HepG2 (cell line): ENCODE results near the gene SPRYD3. TPM values are rescaled to one million over a fixed set of nuclear protein-coding genes. Genes with fewer than 3 reads are reported as not detected.
A peak's percentile ranks its signal among the peaks of the same experiment; 100 is the strongest.

Experiments used
- BRCA1 ChIP-seq: sonication (generic); formaldehyde crosslinking; IDR thresholded peaks from 2 replicates; pipeline ENCODE4 v1.4.0; 2020; ENCODE audit warnings: missing genetic modification reagents
- EHMT2 ChIP-seq: fragments of 200-600 bp; sonication (generic); IDR thresholded peaks from 2 replicates; pipeline ENCODE4 v1.7.0; 2017; ENCODE audit warnings: antibody characterized with exemption, low read depth, low read length, borderline replicate concordance
- FOSL1 ChIP-seq: sonication (generic); formaldehyde crosslinking; IDR thresholded peaks from 2 replicates; pipeline ENCODE4 v1.9.0; 2021; ENCODE audit warnings: missing genetic modification reagents, borderline replicate concordance
- JARID2 ChIP-seq: sonication (generic); formaldehyde crosslinking; IDR thresholded peaks from 2 replicates; pipeline ENCODE4 v1.8.1; 2023; ENCODE audit warnings: missing genetic modification reagents, inconsistent platforms; ENCODE audit not compliant: insufficient replicate concordance
- KAT8 ChIP-seq: IDR thresholded peaks from 2 replicates; pipeline ENCODE4 v1.6.1; 2016; ENCODE audit warnings: missing genetic modification reagents, missing compliant biosample characterization
- KLF16 ChIP-seq, 2 experiments: sonication (generic) in 1 of 2; formaldehyde crosslinking in 1 of 2; IDR thresholded peaks; 2 replicates each; pipeline versions ENCODE4 v1.6.1 to v1.8.0; 2016 to 2023; ENCODE audit warnings: missing genetic modification reagents in 2 of 2, missing compliant biosample characterization in 1 of 2
- KMT2B ChIP-seq: IDR thresholded peaks from 2 replicates; pipeline ENCODE4 v1.6.1; 2016; ENCODE audit warnings: missing genetic modification reagents, missing compliant biosample characterization
- MBD4 ChIP-seq: IDR thresholded peaks from 2 replicates; pipeline ENCODE4 v1.6.1; 2012; ENCODE audit warnings: low read length, inconsistent platforms, borderline replicate concordance
- PHF5A ChIP-seq: IDR thresholded peaks from one replicate; pipeline ENCODE4 v1.6.1; 2018; ENCODE audit warnings: low read depth, missing genetic modification reagents; ENCODE audit not compliant: unreplicated experiment
- RBM22 ChIP-seq: fragments of 200-400 bp; formaldehyde crosslinking; optimal IDR thresholded peaks from 2 replicates; pipeline ENCODE3; 2017; ENCODE audit warnings: mild to moderate bottlenecking, low read length, moderate library complexity
- SALL1 ChIP-seq: sonication (generic); formaldehyde crosslinking; IDR thresholded peaks from 2 replicates; pipeline ENCODE4 v1.8.0; 2022; ENCODE audit warnings: mild to moderate bottlenecking, missing genetic modification reagents
- ZNF12 ChIP-seq: sonication (generic); formaldehyde crosslinking; IDR thresholded peaks from 2 replicates; pipeline ENCODE4 v1.5.0; 2020; ENCODE audit warnings: missing genetic modification reagents
- ZNF343 ChIP-seq: sonication (generic); formaldehyde crosslinking; IDR thresholded peaks from 2 replicates; pipeline ENCODE4 v1.4.0; 2020; ENCODE audit warnings: mild to moderate bottlenecking, missing genetic modification reagents
- ZNF607 ChIP-seq: sonication (generic); formaldehyde crosslinking; IDR thresholded peaks from 2 replicates; pipeline ENCODE4 v1.5.1; 2020; ENCODE audit warnings: missing genetic modification reagents, mild to moderate bottlenecking, borderline replicate concordance
- ZNF737 ChIP-seq: sonication (generic); formaldehyde crosslinking; IDR thresholded peaks from 2 replicates; pipeline ENCODE4 v1.5.0; 2020; ENCODE audit warnings: missing genetic modification reagents, mild to moderate bottlenecking, borderline replicate concordance
- ZNF749 ChIP-seq: sonication (generic); formaldehyde crosslinking; IDR thresholded peaks from 2 replicates; pipeline ENCODE4 v1.8.0; 2022; ENCODE audit warnings: mild to moderate bottlenecking, missing genetic modification reagents, moderate library complexity, borderline replicate concordance
- ZNF878 ChIP-seq: sonication (generic); formaldehyde crosslinking; IDR thresholded peaks from 2 replicates; pipeline ENCODE4 v1.8.1; 2023; ENCODE audit warnings: mild to moderate bottlenecking, missing genetic modification reagents, moderate library complexity
- polyA plus RNA-seq, 8 experiments: library from polyadenylated mRNA; depleted of rRNA in 3 of 8; stranded (reverse) in 7 of 8; unstranded in 1 of 8; fragments of >200 nt; fragmentation: Illumina TruSeq in 4 of 8; extraction: Trizol in 4 of 8; gene quantifications; 2 replicates each; pipeline versions ENCODE4 v1.2.1 to v1.2.3, GENCODE V29; 2011 to 2016; ENCODE audit warnings: low read depth in 4 of 8, missing spikeins in 1 of 8, mixed read lengths in 1 of 8; ENCODE audit not compliant: insufficient read depth in 1 of 8
- total RNA-seq, 5 experiments: library from RNA; depleted of rRNA; stranded (reverse); fragments of >200 nt; fragmentation: Illumina TruSeq; extraction: Trizol; gene quantifications; 2 replicates each; pipeline ENCODE4 v1.2.3, GENCODE V29; 2016; ENCODE audit warnings: low read depth in 1 of 5
- TF ChIP-seq, protein P1 (sequence below): sonication (generic); formaldehyde crosslinking; IDR thresholded peaks from 2 replicates; pipeline ENCODE4 v1.5.0; 2020; ENCODE audit warnings: mild to moderate bottlenecking, missing genetic modification reagents, moderate library complexity
- TF ChIP-seq, protein P2 (sequence below), 2 experiments: fragments of 450-650 bp in 1 of 2; sonication (generic) in 1 of 2; formaldehyde crosslinking in 1 of 2; IDR thresholded peaks; 2 replicates each; pipeline versions ENCODE4 v1.6.1 to v1.8.0; 2016 to 2022; ENCODE audit warnings: antibody characterized with exemption in 1 of 2, mild to moderate bottlenecking in 1 of 2, missing genetic modification reagents in 1 of 2

SPRYD3 gene
- total and polyA plus RNA-seq, 2 of the 13 experiments (the other 11 are each of a cell fraction or from before 2014, with no cell fraction given) = 9.0 to 9.2 TPM

DNA sequence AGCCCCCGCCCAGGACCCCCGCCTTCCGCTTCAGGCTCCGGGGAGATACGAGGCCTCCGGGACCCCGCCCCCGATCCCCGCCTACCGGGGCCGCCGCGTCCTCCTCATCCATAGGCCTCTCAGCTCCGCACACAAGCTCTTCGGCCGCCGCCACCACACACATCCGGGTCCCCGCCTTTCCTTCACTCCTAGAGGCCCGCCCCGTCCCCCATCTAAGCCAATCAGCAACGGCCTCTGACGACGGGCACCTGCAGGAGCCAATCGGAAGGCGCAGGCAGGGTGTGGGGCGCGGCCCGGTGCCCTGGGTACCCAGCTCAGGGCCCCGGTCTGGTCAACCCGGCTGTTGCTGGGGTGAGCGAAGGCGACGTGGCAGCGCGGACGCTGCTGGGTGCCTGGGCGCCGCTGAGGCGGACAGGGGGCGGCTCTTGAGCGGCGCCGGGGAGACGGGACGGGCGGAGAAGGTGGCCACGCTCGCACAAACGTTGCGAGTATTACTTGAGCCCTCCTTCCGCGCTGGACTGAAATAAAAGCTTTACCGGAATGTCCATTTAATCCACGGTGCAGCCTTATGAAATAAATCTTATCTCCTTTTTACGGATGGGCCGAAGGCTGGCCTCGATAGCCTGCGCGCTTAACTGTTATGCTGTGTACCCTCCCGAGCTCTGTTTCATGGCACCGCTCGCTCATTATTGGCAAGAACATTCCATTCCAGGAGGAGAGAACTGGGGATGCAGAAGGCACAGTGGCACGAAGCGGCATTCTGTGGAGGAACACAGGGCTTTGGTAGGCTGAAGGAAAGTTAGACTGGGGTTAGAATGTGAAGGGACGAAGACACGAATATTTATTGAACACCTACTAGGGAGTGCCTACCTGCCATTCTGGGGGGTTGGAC lies at the start of gene SPRYD3 (continued):
- TF ChIP-seq, protein P1, sequence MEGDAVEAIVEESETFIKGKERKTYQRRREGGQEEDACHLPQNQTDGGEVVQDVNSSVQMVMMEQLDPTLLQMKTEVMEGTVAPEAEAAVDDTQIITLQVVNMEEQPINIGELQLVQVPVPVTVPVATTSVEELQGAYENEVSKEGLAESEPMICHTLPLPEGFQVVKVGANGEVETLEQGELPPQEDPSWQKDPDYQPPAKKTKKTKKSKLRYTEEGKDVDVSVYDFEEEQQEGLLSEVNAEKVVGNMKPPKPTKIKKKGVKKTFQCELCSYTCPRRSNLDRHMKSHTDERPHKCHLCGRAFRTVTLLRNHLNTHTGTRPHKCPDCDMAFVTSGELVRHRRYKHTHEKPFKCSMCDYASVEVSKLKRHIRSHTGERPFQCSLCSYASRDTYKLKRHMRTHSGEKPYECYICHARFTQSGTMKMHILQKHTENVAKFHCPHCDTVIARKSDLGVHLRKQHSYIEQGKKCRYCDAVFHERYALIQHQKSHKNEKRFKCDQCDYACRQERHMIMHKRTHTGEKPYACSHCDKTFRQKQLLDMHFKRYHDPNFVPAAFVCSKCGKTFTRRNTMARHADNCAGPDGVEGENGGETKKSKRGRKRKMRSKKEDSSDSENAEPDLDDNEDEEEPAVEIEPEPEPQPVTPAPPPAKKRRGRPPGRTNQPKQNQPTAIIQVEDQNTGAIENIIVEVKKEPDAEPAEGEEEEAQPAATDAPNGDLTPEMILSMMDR (CRISPR knock-in tag) = no peak
- TF ChIP-seq KLF16 (CRISPR knock-in tag; IDR thresholded peaks at IDR 0.05) (peak in 1 of 2 experiments; percentile 28; a peak in 2 of 4 replicates), KAT8 (peak; percentile 87), MBD4 (no peak), ZNF878 (no peak), ZNF343 (CRISPR knock-in tag) (no peak), FOSL1 (CRISPR knock-in tag) (no peak; the same call in 1 of the 2 replicates), RBM22 (no peak), KMT2B (CRISPR knock-in tag) (peak; percentile 75), JARID2 (CRISPR knock-in tag) (peak; percentile 20), ZNF12 (CRISPR knock-in tag) (no peak), SALL1 (CRISPR knock-in tag) (peak; percentile 74), BRCA1 (CRISPR knock-in tag) (no peak), EHMT2 (no peak), ZNF737 (CRISPR knock-in tag) (no peak), PHF5A (CRISPR knock-in tag) (peak; percentile 51), ZNF607 (CRISPR knock-in tag) (peak; percentile 42; the same call in 1 of the 2 replicates), ZNF749 (no peak)
- TF ChIP-seq, protein P2, sequence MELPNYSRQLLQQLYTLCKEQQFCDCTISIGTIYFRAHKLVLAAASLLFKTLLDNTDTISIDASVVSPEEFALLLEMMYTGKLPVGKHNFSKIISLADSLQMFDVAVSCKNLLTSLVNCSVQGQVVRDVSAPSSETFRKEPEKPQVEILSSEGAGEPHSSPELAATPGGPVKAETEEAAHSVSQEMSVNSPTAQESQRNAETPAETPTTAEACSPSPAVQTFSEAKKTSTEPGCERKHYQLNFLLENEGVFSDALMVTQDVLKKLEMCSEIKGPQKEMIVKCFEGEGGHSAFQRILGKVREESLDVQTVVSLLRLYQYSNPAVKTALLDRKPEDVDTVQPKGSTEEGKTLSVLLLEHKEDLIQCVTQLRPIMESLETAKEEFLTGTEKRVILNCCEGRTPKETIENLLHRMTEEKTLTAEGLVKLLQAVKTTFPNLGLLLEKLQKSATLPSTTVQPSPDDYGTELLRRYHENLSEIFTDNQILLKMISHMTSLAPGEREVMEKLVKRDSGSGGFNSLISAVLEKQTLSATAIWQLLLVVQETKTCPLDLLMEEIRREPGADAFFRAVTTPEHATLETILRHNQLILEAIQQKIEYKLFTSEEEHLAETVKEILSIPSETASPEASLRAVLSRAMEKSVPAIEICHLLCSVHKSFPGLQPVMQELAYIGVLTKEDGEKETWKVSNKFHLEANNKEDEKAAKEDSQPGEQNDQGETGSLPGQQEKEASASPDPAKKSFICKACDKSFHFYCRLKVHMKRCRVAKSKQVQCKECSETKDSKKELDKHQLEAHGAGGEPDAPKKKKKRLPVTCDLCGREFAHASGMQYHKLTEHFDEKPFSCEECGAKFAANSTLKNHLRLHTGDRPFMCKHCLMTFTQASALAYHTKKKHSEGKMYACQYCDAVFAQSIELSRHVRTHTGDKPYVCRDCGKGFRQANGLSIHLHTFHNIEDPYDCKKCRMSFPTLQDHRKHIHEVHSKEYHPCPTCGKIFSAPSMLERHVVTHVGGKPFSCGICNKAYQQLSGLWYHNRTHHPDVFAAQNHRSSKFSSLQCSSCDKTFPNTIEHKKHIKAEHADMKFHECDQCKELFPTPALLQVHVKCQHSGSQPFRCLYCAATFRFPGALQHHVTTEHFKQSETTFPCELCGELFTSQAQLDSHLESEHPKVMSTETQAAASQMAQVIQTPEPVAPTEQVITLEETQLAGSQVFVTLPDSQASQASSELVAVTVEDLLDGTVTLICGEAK (IDR thresholded peaks at IDR 0.05) = no peak
- TF ChIP-seq, protein P2 (CRISPR knock-in tag; IDR thresholded peaks at IDR 0.05) = no peak; the same call in 1 of the 2 replicates
